KMS-11 (cell line): Measurements from ENCODE around the gene TSPAN13.

ENCODE experiments used
- H2AFZ ChIP-seq: fragments of 200-600 bp; sonication (generic); 2 replicates; pipeline ENCODE4 v1.6.1; 2016; ENCODE audit warnings: antibody characterized with exemption, mixed run types, low read depth
- H3K27ac ChIP-seq: fragments of 200-600 bp; sonication (generic); 2 replicates; pipeline ENCODE4 v1.6.1; 2016; ENCODE audit warnings: mild to moderate bottlenecking, mixed run types
- H3K27me3 ChIP-seq: fragments of 200-600 bp; sonication (generic); 2 replicates; pipeline ENCODE4 v1.6.1; 2017; ENCODE audit warnings: mild to moderate bottlenecking, low read depth, mixed run types, moderate library complexity; ENCODE audit not compliant: insufficient read depth
- H3K36me3 ChIP-seq: fragments of 200-600 bp; sonication (generic); 2 replicates; pipeline ENCODE4 v1.6.1; 2017; ENCODE audit warnings: mild to moderate bottlenecking, mixed run types; ENCODE audit not compliant: insufficient read depth
- H3K4me1 ChIP-seq: fragments of 200-600 bp; sonication (generic); 2 replicates; pipeline ENCODE4 v1.6.1; 2016; ENCODE audit warnings: mild to moderate bottlenecking, low read depth, mixed run types; ENCODE audit not compliant: poor library complexity, severe bottlenecking
- H3K4me2 ChIP-seq: fragments of 200-600 bp; sonication (generic); 2 replicates; pipeline ENCODE4 v1.7.0; 2016; ENCODE audit warnings: mild to moderate bottlenecking, mixed run types
- H3K4me3 ChIP-seq: fragments of 200-600 bp; sonication (generic); IDR thresholded peaks from 2 replicates; pipeline ENCODE4 v1.6.1; 2017; ENCODE audit warnings: low read depth, low read length, mixed read lengths; ENCODE audit not compliant: insufficient read depth
- H3K79me2 ChIP-seq: fragments of 200-600 bp; sonication (generic); 2 replicates; pipeline ENCODE4 v1.6.1; 2016; ENCODE audit warnings: low read depth, mixed run types; ENCODE audit not compliant: insufficient read depth
- H3K9ac ChIP-seq: fragments of 200-600 bp; sonication (generic); 2 replicates; pipeline ENCODE4 v1.6.1; 2016; ENCODE audit warnings: mild to moderate bottlenecking, mixed run types
- H4K20me1 ChIP-seq: fragments of 200-600 bp; sonication (generic); 2 replicates; pipeline ENCODE4 v1.6.1; 2016; ENCODE audit warnings: mild to moderate bottlenecking, mixed run types; ENCODE audit not compliant: insufficient read depth
- CTCF ChIP-seq: fragments of 200-600 bp; sonication (generic); conservative IDR thresholded peaks from 2 replicates; pipeline ENCODE4 v1.6.1; 2017; ENCODE audit warnings: low read depth, mild to moderate bottlenecking, antibody characterized with exemption, low read length, moderate library complexity, mixed read lengths

Gene TSPAN13

GRCh38 chr7:16711730-16712129 lies 41.8 kb upstream of the TSPAN13 start:
- H3K4me3 ChIP-seq = no peak overlapping the region
- no peak overlapping the region for H3K9ac ChIP-seq
- H3K27me3 ChIP-seq = no peaks in the 10 kb centered on the region
- no peak overlapping the region for H3K27ac ChIP-seq
- TF ChIP-seq CTCF = no peak
- no peak overlapping the region for H2AFZ ChIP-seq
- no peaks in the 10 kb centered on the region for H4K20me1 ChIP-seq
- H3K79me2 ChIP-seq = no peaks in the 10 kb centered on the region
- no peaks in the 10 kb centered on the region for H3K4me1 ChIP-seq
- H3K36me3 ChIP-seq = peaks cover 6% of the 10 kb centered on the region; the same call in 1 of the 2 replicates
- no peak overlapping the region for H3K4me2 ChIP-seq

GRCh38 chr7:16712916-16713315 lies 40.6 kb upstream of the TSPAN13 start:
- H2AFZ ChIP-seq = no peak overlapping the region
- no peaks in the 10 kb centered on the region for H3K27me3 ChIP-seq
- no peaks in the 10 kb centered on the region for H3K36me3 ChIP-seq
- H3K27ac ChIP-seq = no peak overlapping the region
- H3K4me2 ChIP-seq = no peak overlapping the region
- no peak for TF ChIP-seq CTCF
- no peaks in the 10 kb centered on the region for H4K20me1 ChIP-seq
- no peak overlapping the region for H3K9ac ChIP-seq
- no peaks in the 10 kb centered on the region for H3K4me1 ChIP-seq
- H3K4me3 ChIP-seq = no peak overlapping the region
- H3K79me2 ChIP-seq = no peaks in the 10 kb centered on the region

GRCh38 chr7:16715928-16716327 lies 37.6 kb upstream of the TSPAN13 start:
- Histone ChIP-seq H3K4me1 (no peaks in the 10 kb centered on the region), H3K4me3 (no peak overlapping the region), H3K27me3 (no peaks in the 10 kb centered on the region), H3K27ac (no peak overlapping the region), H2AFZ (no peak overlapping the region), H3K79me2 (no peaks in the 10 kb centered on the region), H3K4me2 (no peak overlapping the region), H4K20me1 (no peaks in the 10 kb centered on the region), H3K36me3 (no peaks in the 10 kb centered on the region), H3K9ac (no peak overlapping the region)
- no peak for TF ChIP-seq CTCF

GRCh38 chr7:16718111-16718656 lies 35.4 kb upstream of the TSPAN13 start:
- Histone ChIP-seq H3K36me3 (no peaks in the 10 kb centered on the region), H2AFZ (no peak overlapping the region), H3K27ac (no peak overlapping the region), H3K79me2 (no peaks in the 10 kb centered on the region), H3K4me2 (no peak overlapping the region), H3K27me3 (no peaks in the 10 kb centered on the region), H3K9ac (no peak overlapping the region), H3K4me3 (no peak overlapping the region), H4K20me1 (no peaks in the 10 kb centered on the region), H3K4me1 (no peaks in the 10 kb centered on the region)
- TF ChIP-seq CTCF = no peak
